ENCODE measurements around the gene LRRC3C.
"Not testable (repeated sequence)": the region's sequence is repeated elsewhere in the genome, so short reads cannot be mapped to it uniquely, and the experiment has no call there.

Gene LRRC3C, protein sequence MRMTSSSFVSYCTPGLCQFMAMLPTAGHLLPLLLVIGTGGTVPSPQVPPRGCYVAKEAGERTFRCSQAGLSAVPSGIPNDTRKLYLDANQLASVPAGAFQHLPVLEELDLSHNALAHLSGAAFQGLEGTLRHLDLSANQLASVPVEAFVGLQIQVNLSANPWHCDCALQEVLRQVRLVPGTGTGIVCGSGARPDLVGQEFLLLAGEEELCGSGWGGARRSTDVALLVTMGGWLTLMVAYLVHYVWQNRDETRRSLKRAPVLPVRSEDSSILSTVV

DNA sequence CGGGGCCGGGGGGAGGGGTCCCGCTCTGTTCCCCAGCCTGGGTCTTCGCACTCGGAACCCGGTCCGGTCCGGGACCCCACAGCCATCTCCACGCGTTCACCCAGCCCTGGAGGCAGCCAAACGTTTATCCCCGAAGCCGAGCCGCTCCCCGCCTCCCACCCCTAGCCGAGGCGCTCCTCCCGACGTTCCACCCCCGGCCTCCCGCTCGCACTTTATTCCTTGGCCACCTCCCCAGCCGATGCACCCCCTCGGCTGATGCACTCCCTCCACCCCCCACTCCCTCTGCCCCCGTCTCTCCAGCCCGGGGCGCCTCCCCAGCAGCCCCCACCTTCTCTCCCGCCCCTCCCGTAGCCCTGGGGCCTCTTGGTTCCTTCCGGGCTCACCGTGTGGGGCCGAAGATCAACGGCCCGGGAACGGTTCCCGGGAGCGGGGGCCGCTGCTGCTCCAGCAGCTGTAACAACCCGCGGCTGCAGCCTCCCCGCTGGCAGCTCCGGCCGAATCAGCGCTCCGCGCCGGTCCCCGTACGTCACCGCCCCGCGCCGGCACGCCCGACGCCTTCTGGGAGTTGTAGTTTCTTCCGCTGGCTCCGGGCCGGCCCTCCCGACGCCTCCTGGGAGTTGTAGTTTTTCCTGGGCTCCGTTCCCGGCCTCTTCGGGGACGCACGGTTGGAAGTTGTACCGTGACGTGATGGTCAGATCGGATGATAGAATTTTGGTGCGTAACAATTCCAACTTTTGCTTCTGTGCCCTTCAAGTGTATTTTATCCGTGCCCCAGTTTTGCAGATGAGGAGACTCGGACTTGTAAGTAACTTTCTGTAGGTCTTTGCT is at the start of gene LRRC3C, which contains the start of gene ORMDL3:
Gene LRRC3C, plus strand, starts transcription at position 632 of the 828 bp plus-strand sequence. CDS start 13,792 bp downstream, outside the sequence.
Gene ORMDL3, minus strand, starts transcription at position 501 of the 828 bp plus-strand sequence. CDS start 3,398 bp downstream, outside the sequence.
- H3K4me3 ChIP-seq = peak within 1 kb of the TSS; percentile 92
- TF ChIP-seq EZH2 (IDR thresholded peaks at IDR 0.05) (no peak), POLR2AphosphoS5 (IDR thresholded peaks at IDR 0.05; ENCODE audit: borderline replicate concordance, low read depth, low read length) (peak; percentile 85)
- peak; percentile 64 for DNase-seq (ENCODE audit: low read depth, low spot score)
- no peak within 1 kb of the TSS; the same call in 1 of the 2 replicates for H3K27ac ChIP-seq
- H3K9ac ChIP-seq (ENCODE audit: insufficient read length) = peak within 1 kb of the TSS; percentile 90
- no peaks in the 10 kb centered on the region for H3K9me3 ChIP-seq (ENCODE audit: low read depth, low read length)
- H3K36me3 ChIP-seq (ENCODE audit: insufficient read depth, low read length) = peaks cover 6% of the 10 kb centered on the region; the same call in 1 of the 2 replicates

DNA sequence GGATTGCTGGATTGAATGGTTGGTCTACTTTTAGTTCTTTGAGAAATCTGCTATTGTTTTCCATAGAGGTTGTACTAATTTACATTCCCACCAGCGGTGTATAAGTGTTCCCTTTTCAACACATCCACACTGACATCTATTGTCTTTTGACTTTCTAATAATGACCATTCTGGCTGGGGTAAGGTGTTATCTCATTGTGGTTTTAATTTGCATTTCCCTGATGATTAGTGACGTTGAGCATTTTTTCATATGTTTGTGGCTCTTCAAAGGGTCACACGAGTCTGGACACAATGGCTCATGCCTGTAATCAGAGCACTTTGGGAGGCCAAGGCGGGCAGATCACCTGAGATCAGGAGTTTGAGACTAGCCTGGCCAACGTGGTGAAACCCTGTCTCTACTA is 41.4 kb upstream of the LRRC3C start:
- not testable (repeated sequence) for DNase-seq (ENCODE audit: low read depth, low spot score); H3K36me3 ChIP-seq (ENCODE audit: insufficient read depth, low read length); H3K27ac ChIP-seq; H3K4me3 ChIP-seq; H3K9ac ChIP-seq (ENCODE audit: insufficient read length); H3K9me3 ChIP-seq (ENCODE audit: low read depth, low read length)

DNA sequence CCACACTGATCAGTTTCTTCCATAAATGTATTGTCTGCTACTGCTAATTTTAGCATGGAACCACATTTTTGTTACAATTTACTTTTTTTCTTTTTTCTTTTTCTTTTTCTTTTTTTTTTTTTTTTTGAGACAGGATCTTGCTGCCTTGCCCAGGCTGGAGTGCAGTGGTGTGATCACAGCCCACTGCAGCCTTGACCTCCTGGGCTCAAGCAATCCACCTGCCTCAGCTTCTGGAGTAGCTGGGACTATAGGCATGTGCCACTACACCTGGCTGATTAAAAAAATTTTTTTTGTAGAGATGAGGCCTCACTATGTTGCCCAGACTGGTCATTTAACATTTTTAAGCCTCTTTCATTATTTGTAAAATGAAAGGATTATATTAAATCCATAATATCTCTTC is 40.5 kb upstream of the LRRC3C start:
- no peaks in the 10 kb centered on the region for H3K9me3 ChIP-seq (ENCODE audit: low read depth, low read length)
- no peak for TF ChIP-seq EZH2 (IDR thresholded peaks at IDR 0.05)
- TF ChIP-seq FOXP2 (optimal IDR thresholded peaks at IDR 0.05; ENCODE audit: control extremely low read depth, extremely low read length, insufficient read depth) = no peak
- no peak for TF ChIP-seq POLR2AphosphoS5 (IDR thresholded peaks at IDR 0.05; ENCODE audit: borderline replicate concordance, low read depth, low read length)
- DNase-seq (ENCODE audit: low read depth, low spot score) = no peak
- H3K36me3 ChIP-seq (ENCODE audit: insufficient read depth, low read length) = no peaks in the 10 kb centered on the region
- no peak overlapping the region for H3K27ac ChIP-seq
- H3K4me3 ChIP-seq = no peak overlapping the region
- no peak overlapping the region for H3K9ac ChIP-seq (ENCODE audit: insufficient read length)

DNA sequence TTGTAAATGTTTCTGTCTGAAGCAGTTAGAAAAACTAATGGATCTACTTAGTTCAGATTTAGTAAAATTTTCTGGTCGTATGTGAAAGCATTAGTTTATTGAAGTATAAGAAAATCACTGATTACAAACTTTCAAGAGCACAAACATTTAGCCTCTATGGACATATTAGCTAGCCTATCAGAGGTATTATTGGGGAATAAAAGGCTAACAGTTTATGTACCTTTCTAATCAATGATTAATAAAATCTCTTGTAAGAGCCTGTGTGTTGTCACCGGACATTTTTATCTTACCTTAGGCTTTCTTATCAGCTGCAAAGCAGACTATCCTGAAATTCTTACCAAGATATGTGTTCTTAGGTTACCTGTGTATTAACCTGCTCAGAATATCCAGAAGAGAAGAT is 38.3 kb upstream of the LRRC3C start:
- no peak overlapping the region for H3K27ac ChIP-seq
- H3K9ac ChIP-seq (ENCODE audit: insufficient read length) = no peak overlapping the region
- H3K4me3 ChIP-seq = no peak overlapping the region
- no peaks in the 10 kb centered on the region for H3K9me3 ChIP-seq (ENCODE audit: low read depth, low read length)
- no peaks in the 10 kb centered on the region for H3K36me3 ChIP-seq (ENCODE audit: insufficient read depth, low read length)
- TF ChIP-seq POLR2AphosphoS5 (IDR thresholded peaks at IDR 0.05; ENCODE audit: borderline replicate concordance, low read depth, low read length) (no peak), FOXP2 (optimal IDR thresholded peaks at IDR 0.05; ENCODE audit: control extremely low read depth, extremely low read length, insufficient read depth) (no peak), EZH2 (IDR thresholded peaks at IDR 0.05) (no peak)
- DNase-seq (ENCODE audit: low read depth, low spot score) = no peak

DNA sequence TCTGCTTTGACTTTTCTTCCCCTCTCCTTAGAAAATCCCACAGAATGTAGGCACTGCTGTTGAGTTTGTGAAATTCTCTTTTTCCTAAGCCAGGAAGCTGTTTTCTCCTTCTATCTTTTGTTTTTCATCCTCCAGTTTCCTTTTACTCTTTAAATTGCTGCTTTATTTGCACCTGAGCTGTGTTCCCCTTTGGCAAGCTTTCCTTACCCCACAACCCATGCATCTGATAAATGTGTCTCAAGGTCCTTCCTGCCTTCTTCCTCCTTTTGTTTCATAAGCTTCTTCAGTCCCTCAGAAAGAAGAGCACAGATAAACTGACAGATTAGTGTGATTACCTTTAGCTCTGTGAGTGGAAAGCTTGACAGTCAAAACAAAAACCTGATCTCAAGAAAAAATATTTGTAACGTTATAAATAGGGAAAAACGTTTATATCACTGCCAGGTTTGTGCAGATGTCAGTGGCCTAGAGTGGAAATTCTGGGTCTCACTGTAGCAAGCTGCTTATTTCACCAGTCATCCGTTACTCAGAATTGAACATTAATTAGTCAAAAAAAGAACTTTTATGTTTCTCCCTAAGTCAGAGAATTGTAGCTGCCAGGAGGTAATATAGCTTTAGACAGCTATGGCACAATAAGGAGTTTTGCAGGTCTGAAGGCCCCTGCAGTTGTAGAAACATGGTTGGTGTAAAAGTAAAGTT is 32.7 kb upstream of the LRRC3C start:
- Histone ChIP-seq H3K27ac (no peak overlapping the region), H3K36me3 (ENCODE audit: insufficient read depth, low read length) (no peaks in the 10 kb centered on the region), H3K4me3 (no peak overlapping the region), H3K9me3 (ENCODE audit: low read depth, low read length) (no peaks in the 10 kb centered on the region), H3K9ac (ENCODE audit: insufficient read length) (no peak overlapping the region)
- TF ChIP-seq FOXP2 (optimal IDR thresholded peaks at IDR 0.05; ENCODE audit: control extremely low read depth, extremely low read length, insufficient read depth) (no peak), POLR2AphosphoS5 (IDR thresholded peaks at IDR 0.05; ENCODE audit: borderline replicate concordance, low read depth, low read length) (no peak)
- DNase-seq (ENCODE audit: low read depth, low spot score) = no peak

DNA sequence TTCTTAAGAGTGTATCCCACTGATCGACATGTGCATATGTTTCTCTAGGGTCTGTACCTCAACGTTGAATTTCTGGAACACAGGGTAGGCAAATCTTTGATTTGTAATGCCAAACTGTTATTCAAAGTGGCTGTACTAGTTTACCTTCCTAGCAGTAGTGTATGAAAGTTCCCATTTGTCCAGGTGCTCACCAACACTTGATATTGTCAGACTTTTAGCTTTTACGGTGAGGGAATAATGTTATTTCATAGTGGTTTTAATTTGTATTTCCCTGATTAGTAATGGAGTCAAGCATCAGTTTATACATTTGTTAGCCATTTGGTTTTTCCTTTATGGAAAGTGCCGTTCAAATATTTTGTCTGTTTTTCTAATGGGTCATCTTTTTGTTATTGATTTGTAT is 29.4 kb upstream of the LRRC3C start:
- Histone ChIP-seq H3K4me3 (no peak overlapping the region), H3K36me3 (ENCODE audit: insufficient read depth, low read length) (no peaks in the 10 kb centered on the region)
- TF ChIP-seq EZH2 (IDR thresholded peaks at IDR 0.05) (no peak), POLR2AphosphoS5 (IDR thresholded peaks at IDR 0.05; ENCODE audit: borderline replicate concordance, low read depth, low read length) (no peak), FOXP2 (optimal IDR thresholded peaks at IDR 0.05; ENCODE audit: control extremely low read depth, extremely low read length, insufficient read depth) (no peak)

DNA sequence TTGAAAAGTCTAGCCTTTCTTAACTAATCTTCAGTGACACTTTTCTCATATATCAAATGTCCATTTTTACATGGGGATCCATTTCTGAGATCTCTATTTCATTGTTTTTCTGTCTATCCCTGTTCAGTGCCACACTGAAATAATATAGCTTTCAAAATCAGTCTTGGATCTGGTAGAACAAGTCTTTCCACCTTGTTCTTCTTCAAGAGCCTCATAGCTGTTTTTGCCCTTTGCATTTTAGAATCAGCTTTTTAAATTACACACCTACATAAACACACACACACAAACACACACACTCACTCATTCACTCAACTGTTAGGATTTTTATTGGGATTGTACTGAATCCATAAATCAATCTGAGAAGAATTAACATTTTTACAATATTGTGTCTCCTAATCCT is 28.3 kb upstream of the LRRC3C start:
- Histone ChIP-seq H3K9ac (ENCODE audit: insufficient read length) (no peak overlapping the region), H3K9me3 (ENCODE audit: low read depth, low read length) (no peaks in the 10 kb centered on the region), H3K4me3 (no peak overlapping the region), H3K27ac (no peak overlapping the region), H3K36me3 (ENCODE audit: insufficient read depth, low read length) (no peaks in the 10 kb centered on the region)
- no peak for DNase-seq (ENCODE audit: low read depth, low spot score)
- TF ChIP-seq FOXP2 (optimal IDR thresholded peaks at IDR 0.05; ENCODE audit: control extremely low read depth, extremely low read length, insufficient read depth) (no peak), POLR2AphosphoS5 (IDR thresholded peaks at IDR 0.05; ENCODE audit: borderline replicate concordance, low read depth, low read length) (no peak), EZH2 (IDR thresholded peaks at IDR 0.05) (no peak)

More for the DNA sequence above, 29.4 kb upstream of the LRRC3C start:
- Histone ChIP-seq H3K27ac (no peak overlapping the region), H3K9me3 (ENCODE audit: low read depth, low read length) (no peaks in the 10 kb centered on the region), H3K9ac (ENCODE audit: insufficient read length) (no peak overlapping the region)
- no peak for DNase-seq (ENCODE audit: low read depth, low spot score)

DNA sequence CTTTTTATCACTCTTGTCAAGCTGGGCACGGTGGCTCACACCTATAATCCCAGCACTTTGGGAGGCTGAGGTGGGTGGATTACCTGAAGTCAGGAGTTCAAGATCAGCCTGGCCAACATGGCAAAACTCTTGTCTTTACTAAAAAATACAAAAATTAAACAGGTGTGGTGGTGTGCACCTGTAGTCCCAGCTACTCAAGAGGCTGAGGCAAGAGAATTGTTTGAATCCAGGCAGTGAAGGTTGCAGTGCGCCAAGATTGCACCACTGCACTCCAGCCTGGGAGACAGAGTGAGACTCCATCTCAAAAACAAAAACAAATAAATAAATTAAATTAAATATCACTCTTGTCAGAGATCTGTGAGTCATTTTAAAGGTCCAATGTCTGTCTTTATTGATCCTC is 25.5 kb upstream of the LRRC3C start:
- not testable (repeated sequence) for H3K27ac ChIP-seq; DNase-seq (ENCODE audit: low read depth, low spot score); H3K36me3 ChIP-seq (ENCODE audit: insufficient read depth, low read length); H3K9me3 ChIP-seq (ENCODE audit: low read depth, low read length); H3K9ac ChIP-seq (ENCODE audit: insufficient read length); H3K4me3 ChIP-seq

Data from SK-N-MC (cell line).